Activated T-cell treated with anti-CD3 and anti-CD28 coated beads, Interleukin-2, amount 50 U/mL, for 1 hour (primary cell): ENCODE measurements around the gene P2RX3.
"Not testable (repeated sequence)": the region's sequence is repeated elsewhere in the genome, so short reads cannot be mapped to it uniquely, and the experiment has no call there.

ENCODE experiments used
- DNase-seq: peaks from one replicate; pipeline ENCODE4 v3.0.0-alpha.2; 2020

Gene P2RX3

DNA sequence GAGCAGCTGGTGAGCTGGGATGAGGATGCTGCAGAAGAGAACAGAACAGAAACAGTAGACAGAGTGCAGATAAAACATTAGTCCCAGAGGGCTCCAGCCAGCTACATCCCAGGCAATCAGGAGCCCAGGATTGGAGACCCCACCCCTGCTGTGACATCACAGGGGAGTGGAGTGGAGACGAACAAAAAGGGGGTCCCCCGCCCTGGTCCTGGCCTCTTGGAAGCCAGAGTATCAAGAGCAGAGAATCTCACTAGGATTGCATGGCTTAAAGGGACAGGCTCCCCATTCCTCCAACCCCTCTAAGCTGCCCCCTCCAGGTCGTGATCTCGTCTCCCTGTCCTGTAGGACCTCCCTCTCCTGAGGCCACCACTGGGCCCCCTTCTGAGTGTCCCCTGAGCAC lies at the start of gene P2RX3:
Gene P2RX3 (plus strand): TSS at position 211 of the 400 bp plus-strand sequence. CDS start 199 bp downstream, outside the sequence.
- DNase-seq, result no peak

GRCh38 chr11:57288771-57289579 lies 49.2 kb upstream of the P2RX3 start:
- DNase-seq, result no peak

DNA sequence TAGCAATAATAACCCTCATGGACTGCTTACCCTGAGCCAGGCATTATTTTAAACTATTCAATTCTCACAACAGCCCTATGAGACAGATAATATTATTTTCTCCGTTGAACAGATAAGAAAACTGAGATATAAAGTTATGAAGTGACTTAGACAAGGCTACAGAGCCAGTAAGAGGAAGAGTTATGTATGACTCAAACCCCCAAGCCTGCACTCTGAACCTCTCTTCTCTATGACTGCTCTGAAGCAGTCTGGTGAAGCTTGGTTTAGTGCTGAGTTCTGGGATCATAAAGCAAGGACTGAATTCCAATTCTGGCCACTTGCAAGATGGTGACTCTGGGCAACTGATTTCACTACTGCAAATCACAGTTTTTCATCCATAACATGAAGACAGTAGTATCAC lies 47.9 kb upstream of the P2RX3 start:
- DNase-seq, result no peak

GRCh38 chr11:57294225-57295131 lies 43.7 kb upstream of the P2RX3 start:
- no peak for DNase-seq

- DNase-seq, result not testable (repeated sequence)
These were observed 41.9 kb upstream of the P2RX3 start for GRCh38 chr11:57296205-57296604.

- no peak for DNase-seq
These were observed 40.9 kb upstream of the P2RX3 start for GRCh38 chr11:57297221-57297620.

DNA sequence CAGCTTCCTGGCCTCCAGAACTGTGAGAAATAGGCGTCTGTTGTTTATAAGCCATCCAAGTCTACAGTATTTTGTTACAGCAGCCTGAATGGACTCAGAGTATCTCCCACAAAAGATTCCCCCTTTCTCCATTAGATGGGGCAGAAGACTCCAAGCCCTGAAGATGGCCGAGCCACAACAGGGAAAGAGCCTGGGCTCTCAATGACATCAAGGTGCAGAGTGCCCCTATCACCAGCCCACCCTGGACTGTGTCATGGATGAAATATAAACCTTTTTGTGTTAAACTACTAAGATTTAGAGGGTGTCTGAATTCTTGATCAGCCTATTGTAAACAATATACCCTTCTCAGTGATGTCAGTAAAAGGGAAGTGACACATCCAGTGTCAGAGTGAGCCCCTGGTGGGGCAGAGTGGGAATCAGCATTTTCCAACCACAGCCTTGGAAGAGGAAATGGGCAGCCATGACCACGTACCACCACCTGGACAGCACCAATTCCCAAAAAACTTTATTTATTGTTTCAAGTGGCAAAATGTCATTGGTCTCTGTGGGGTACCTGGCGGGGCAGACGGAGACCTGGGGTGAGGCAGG lies 38.9 kb upstream of the P2RX3 start:
- DNase-seq, result no peak

DNA sequence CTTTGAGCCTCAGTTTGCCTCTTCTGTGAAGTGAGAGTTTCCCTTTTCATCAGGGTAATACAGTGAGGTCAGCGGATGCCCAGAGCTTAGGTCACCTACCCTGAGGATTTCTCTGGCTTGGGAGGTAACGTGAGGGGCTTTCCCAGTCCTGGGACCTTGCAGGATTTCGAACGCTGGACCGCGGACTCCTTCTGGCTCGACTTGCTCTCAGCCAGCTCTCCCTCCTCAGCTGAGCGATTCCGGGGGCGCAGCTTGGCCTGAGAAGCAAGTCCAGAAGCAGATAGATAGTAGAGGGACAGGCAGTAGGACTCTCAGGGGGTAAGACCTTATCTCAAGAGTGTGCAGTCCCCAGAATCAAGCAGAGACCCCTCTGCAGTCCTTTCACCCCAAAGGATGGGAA lies 37.4 kb upstream of the P2RX3 start:
- no peak for DNase-seq

GRCh38 chr11:57301711-57302423 lies 36.3 kb upstream of the P2RX3 start:
- no peak for DNase-seq

DNA sequence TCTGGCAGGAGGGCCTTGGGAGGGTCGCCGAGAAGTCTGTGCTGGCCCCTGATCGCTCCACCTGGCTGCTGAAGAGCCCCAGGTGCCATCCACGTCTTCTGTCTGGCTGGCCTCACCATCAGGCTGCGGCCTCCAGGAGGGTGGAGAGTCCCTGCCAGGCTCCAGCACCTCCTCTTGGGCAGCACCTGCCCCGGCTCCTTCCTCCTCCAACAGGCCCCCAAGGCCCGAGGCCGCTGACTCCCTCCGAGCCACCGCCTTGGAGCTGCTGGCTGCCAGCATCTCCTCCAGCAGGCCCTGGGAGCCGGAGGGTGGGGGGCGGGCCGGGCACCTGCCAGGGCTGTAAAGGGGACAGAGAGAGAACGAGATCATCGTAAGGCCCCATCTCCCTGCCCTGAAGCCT lies 35.7 kb upstream of the P2RX3 start:
- no peak for DNase-seq

DNA sequence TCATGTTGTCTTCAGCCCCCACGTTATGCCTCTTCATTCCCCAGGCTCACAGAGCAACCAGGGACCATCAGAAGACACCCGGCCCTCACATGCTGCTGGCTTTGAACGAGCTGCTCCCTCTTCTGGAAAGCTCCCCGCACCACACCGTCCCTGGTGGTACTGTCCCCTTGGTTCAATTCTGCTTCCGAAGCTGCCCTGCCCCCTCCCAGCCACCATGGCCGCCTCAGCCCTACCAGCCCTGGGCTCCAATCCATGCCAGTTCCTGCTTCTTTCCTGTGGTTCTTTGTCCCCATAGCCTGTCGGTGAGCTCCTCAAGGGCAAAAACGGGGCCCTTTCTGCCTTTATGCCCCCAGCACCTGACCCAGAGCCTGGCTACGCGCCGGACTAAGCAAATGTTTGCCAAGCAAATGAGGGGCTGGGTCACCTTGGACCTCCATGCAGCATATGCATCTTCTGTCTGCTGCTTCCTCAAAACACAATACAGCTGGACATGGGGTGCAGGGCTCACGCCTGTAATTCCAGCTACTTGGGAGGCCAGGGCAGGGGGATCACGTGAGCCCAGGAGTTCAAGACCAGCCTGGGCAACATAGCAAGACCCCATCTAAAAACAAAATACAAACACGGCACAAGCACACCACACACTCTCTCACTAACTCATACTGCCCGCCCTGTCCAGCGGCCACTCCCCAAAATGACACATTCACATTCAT lies 34.7 kb upstream of the P2RX3 start:
- no peak for DNase-seq

GRCh38 chr11:57303990-57304579 lies 34.1 kb upstream of the P2RX3 start:
- no peak for DNase-seq

DNA sequence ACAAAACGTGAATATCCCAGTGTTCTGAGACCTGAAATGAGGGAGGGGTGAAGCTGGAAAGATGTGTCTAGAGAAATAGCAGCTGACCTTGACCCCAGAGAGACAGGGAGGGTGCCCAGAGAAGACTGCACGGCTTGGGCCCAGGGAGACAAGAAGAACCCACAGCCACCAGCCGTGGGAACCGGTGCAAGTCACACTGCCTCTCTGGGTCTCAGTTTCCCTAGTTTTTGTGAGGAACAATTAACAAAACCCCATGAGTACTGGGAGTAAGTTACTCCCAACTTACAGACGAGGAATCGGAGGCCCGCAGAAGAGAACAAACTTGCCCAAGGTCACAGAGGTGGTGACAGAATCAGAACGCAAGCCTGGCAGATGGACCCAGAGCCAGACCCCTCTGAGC lies 32.6 kb upstream of the P2RX3 start:
- DNase-seq, result no peak

- DNase-seq, result no peak
These were observed 31.8 kb upstream of the P2RX3 start for GRCh38 chr11:57306161-57306876.

DNA sequence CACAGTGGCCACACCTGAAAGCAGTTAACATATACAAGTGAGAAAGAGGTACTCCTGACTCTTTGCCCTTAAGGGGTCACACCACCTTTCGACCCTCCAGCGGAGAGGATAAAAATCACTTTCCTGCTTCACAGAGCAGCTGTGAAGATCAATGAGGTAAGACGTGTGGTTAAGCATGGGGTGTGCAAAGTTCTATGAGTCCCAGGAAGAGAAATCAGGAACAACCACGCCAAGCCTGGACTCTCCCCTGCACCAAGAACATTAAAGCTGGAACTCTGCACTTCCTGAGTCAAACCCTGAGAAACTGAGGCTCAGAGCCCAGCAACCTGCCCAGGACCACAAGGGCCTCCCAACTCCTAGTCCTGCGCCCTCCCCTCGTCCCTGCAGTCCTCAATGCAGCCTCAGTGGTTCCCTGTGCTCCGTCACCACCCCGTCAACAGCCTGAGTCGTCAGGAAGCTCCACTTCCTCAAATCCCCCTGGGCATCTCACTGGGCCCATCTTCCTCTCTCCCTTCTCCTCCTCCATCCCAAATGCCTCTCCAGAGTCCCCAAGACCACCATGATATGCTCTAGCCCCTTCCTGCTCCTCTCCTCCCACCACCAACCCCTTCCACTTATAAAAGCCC lies 31.1 kb upstream of the P2RX3 start:
- no peak for DNase-seq

- no peak for DNase-seq
These were observed 30.4 kb upstream of the P2RX3 start for GRCh38 chr11:57307666-57308270.

DNA sequence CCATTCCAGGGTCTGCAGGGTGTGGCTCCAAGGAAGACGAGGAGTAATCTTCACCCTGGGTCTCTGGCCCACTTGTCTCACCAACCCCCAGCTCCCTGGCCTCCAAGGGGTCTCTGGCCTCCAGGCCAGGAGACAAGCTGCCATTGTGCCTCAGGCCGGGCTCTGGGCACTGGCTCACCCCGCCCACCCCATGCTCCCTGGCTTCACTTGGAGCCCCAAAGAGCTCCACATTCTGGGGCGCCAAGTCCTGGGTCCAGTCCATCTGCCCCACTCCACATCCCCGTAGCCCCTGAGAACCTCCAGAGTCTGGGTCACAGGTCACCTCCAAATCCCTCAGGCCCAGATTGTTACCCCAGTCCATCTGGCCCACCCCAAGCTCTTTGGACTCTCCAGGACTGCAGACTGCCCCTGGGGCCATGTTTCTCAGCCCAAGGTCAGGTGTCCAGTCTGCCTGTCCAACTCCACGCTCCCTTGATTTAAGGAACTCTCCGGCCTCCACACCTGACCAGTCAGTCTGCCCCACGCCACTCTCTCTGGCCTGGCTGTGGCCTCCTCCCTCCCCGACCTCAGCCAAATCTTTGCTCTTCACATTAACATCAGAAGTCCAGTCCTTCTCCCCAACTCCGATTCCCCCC lies 29.6 kb upstream of the P2RX3 start:
- no peak for DNase-seq

DNA sequence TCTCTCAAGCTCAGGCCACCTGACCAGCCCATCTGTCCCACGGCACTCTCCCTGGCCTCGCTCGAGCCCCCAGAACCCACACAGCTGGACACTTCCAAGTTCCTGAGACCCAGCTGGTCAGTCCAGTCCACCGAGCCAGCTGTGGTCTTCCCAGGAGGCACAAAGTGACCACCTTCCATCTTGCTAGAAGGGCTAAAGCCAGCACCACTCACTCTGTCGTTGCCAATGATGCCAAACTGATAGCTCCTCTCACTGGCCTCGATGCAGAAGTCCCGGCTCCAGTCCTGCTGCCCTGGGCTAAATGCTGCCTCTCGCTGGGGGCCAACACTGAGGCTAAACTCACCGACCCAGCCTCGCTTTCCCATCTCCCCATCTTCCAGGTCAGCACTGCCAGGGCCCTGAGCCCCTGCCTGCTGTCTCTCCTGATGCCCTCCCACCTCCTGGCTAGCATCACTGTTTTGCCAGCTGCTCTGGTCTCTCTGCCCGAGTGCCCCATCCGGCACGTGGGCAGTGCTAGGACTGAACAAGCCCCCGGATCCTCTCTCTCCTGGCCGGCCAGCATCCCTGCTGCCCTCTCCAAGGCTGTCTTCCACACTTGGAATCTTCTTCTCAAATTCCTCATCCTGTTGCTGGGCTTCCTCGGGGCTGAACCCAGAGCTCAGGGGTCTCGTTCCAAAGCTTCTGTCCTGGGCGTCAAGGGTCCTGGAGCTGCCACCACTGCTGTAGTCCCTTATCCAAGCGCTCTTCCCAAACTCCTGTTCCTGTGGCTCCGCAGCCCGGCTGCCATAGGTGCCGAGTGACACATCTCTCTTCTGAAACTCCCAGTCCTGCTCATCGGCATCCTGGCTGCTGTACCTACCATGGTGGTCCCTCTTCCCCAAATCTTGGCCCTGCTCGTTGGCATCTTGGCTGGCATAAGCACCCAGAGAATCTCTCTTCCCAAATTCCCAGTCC lies 28.8 kb upstream of the P2RX3 start:
- no peak for DNase-seq
